Small intestine (tissue), 7 donors: ENCODE results near the gene LRRC27. TPM values are rescaled to one million over a fixed set of nuclear protein-coding genes. Genes with fewer than 3 reads are reported as not detected.
"Not testable (repeated sequence)": the region's sequence is repeated elsewhere in the genome, so short reads cannot be mapped to it uniquely, and the experiment has no call there.

Experiments
- DNase-seq, 2 donors: peaks; one replicate each; pipeline versions ENCODE4 v3.0.0 to v3.0.0-alpha.2; 2013
- FAIRE-seq: peaks from 2 replicates; lab custom pipeline; 2012; peaks lifted over from hg19 to GRCh38; lab: Jason Lieb, UNC
- H3K27ac ChIP-seq, 3 donors: one replicate each; pipeline ENCODE4 v1.5.1; 2013; ENCODE audit warnings: low read length in 2 of 3, mild to moderate bottlenecking in 2 of 3, control low read depth in 1 of 3, inconsistent platforms in 1 of 3, low read depth in 1 of 3, moderate library complexity in 1 of 3
- H3K27me3 ChIP-seq, 3 donors: one replicate each; pipeline ENCODE4 v1.6.1; 2013; ENCODE audit warnings: low read length in 3 of 3, inconsistent platforms in 1 of 3; ENCODE audit not compliant: control insufficient read depth in 3 of 3, insufficient read depth in 3 of 3
- H3K36me3 ChIP-seq, 3 donors: one replicate each; pipeline ENCODE4 v1.6.1; 2013; ENCODE audit warnings: low read length in 3 of 3, inconsistent platforms in 1 of 3, low read depth in 1 of 3, mild to moderate bottlenecking in 1 of 3, moderate library complexity in 1 of 3; ENCODE audit not compliant: control insufficient read depth in 3 of 3, insufficient read depth in 2 of 3
- H3K4me1 ChIP-seq, 3 donors: one replicate each; pipeline ENCODE4 v1.6.1; 2013; ENCODE audit warnings: low read length in 2 of 3, inconsistent platforms in 1 of 3, low read depth in 1 of 3, mild to moderate bottlenecking in 1 of 3, moderate library complexity in 1 of 3; ENCODE audit not compliant: control insufficient read depth in 3 of 3, insufficient read depth in 2 of 3
- H3K4me3 ChIP-seq, 3 donors: one replicate each; pipeline ENCODE4 v1.5.1; 2013; ENCODE audit warnings: low read length in 3 of 3, control low read depth in 1 of 3, inconsistent platforms in 1 of 3, low read depth in 1 of 3, mild to moderate bottlenecking in 1 of 3, moderate library complexity in 1 of 3
- H3K9me3 ChIP-seq, 2 donors: one replicate each; pipeline ENCODE4 v1.6.1; 2013; ENCODE audit warnings: low read depth in 1 of 2, low read length in 1 of 2; ENCODE audit not compliant: control insufficient read depth in 2 of 2, insufficient read depth in 1 of 2
- WGBS, 3 donors: extraction: QIAGEN DNeasy Blood & Tissue Kit; methylation state at CpG; one replicate each; pipeline ENCODE4 v1.1.7; 2013; 5-methylcytosine and 5-hydroxymethylcytosine counted together
- polyA plus RNA-seq, 4 donors: library from polyadenylated mRNA; stranded (reverse) in 3 of 4; unstranded in 1 of 4; fragments of 200-250 nt in 3 of 4; fragments of 120-200 nt in 1 of 4; gene quantifications; one replicate each; pipeline versions ENCODE4 v1.2.1 to v1.2.3, GENCODE V29; 2013
- donor health status: healthy with polysubstance abuse.
- donor health status: control.
- donor health status: control.
- donor health status: Bipolar disorder and iron deficiency.
- donor health status: healthy.

LRRC27 gene
- polyA plus RNA-seq, 4 donors = 4.7 to 14.1 (median 8.8) TPM

DNA sequence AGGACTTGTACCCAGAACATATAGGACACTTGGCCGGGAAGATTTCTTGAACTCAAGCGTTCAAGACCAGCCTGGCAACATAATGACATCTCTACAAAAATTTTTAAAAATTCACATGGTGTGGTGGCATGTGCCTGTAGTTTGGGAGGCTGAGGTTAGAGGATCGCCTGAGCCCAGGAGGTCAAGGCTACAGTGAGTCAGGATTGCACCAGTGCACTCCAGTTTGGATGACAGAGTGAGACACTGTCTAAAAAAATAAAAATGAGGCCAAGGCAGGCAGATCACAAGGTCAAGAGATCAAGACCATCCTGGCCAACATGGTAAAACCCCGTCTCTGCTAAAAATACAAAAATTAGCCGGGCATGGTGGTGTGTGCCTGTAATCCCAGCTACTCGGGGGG, 14.5 kb upstream of the LRRC27 start:
- H3K4me3 ChIP-seq, FAIRE-seq, H3K36me3 ChIP-seq, H3K27me3 ChIP-seq, H3K27ac ChIP-seq, H3K4me1 ChIP-seq, H3K9me3 ChIP-seq, DNase-seq: not testable (repeated sequence)
- 85 to 92% (median 90%) methylated on average over 6 of the region's 6 CpGs for WGBS, 3 donors

DNA sequence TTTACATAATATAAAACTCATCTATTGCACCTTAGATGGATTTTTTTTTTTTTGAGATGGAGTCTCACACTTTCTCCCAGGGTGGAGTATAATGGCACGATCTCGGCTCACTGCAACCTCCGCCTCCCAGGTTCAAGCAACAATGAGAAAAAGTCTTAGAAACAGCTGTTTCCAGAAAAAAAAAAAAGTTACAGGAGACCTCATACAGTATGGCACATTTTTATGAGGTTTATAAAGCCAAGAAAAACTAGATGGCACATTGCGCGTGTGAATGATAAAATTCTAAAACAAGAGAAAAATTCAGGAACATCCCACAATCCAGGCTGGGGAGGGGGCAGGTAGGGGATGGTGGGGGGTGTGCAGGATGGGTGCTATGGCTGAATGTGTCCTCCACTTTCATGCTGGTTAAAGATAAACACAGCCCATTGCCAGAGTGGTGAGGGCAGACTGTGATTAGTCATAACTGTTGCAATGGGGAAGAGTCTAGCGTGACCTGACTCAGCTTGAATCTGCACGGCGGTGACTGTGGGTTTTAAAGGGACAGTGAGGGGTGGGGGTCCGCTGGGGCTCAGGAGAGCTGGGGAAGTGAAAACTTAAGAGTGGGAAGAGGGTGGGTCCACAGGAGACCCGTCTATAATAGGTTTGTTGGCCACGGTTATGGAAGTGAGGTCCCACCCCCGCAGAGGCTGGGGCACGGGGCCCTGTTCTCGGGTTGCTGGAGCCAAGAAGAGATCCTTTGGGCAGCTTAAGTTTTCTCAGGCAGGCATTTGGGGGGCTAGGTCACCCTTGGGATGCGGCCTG, 11.9 kb upstream of the LRRC27 start:
- DNase-seq (no peak), FAIRE-seq (no peak)
- Histone ChIP-seq H3K4me1 (no peaks in the 10 kb centered on the region), H3K27me3 (no peaks in the 10 kb centered on the region), H3K4me3 (no peak overlapping the region), H3K27ac (no peak overlapping the region), H3K9me3 (no peaks in the 10 kb centered on the region), H3K36me3 (no peaks in the 10 kb centered on the region)
- 62 to 67% (median 66%) methylated on average over 15 of the region's 15 CpGs for WGBS, 3 donors

DNA sequence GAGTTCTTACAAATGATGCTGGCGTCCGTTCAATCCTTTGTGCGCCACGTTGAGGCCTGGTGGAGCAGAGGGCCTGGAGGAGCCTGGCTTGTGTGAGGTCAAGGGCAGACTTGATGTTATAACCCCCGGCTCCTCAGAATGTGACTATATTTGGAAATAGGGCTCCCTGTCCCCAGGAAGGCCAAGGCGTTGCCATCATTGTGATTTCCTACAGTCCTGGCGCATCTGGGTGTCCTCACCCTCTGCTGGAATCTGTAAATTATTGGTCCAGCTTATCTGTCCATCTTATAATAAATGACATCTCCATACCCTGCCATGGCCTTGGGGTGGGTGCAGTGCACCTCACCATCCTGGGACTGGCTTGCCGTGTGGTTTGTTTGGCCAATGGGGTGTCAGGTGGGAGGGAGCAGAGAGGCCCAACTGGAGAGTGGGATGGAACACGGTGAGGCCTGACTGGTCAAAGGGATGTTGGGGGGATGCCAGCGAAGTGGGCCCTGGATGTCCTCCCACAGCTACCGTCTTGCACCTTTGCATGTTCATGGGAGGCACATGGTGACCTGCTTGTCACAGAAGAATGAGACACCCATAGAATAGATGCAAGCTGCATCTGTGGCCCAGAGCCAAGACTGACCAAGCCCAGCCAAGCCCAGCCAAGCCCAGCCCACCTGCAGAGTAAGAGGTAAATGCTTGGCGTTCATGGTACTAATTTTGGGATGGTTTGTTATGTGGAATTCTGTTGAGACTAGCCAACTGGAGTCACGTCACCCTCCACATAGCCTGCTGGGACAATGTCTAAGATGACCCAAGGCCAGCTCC, 11.1 kb upstream of the LRRC27 start:
- H3K36me3 ChIP-seq = no peaks in the 10 kb centered on the region
- no peak for DNase-seq
- 87 to 89% (median 88%) methylated on average over 12 to 13 of the region's 13 CpGs for WGBS, 3 donors
- no peak overlapping the region for H3K4me3 ChIP-seq
- H3K4me1 ChIP-seq = no peaks in the 10 kb centered on the region
- no peaks in the 10 kb centered on the region for H3K9me3 ChIP-seq
- FAIRE-seq = no peak
- no peaks in the 10 kb centered on the region for H3K27me3 ChIP-seq
- H3K27ac ChIP-seq = no peak overlapping the region

DNA sequence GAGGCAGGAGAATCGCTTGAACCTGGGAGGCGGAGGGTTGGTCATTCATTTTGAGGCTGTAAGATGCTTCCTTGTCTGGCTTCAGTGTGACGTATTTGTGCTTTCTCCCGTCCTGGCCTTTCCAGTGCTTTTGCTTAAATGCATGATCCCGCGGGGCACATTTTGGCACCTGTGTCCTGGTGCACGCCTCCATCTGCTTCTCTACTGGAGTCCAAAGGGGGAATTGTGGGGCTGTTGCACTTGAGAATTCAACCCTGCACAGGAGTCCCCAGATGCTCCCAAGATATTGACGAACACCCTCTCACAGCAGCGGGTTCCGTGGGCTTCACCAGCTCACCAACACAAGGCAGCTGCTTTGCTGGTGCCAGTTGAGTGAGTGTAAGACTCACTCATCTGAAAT, 10.3 kb upstream of the LRRC27 start:
- no peak overlapping the region for H3K4me3 ChIP-seq
- 89 to 93% (median 91%) methylated on average over 10 of the region's 10 CpGs for WGBS, 3 donors
- H3K4me1 ChIP-seq = no peaks in the 10 kb centered on the region
- DNase-seq = no peak
- no peak overlapping the region for H3K27ac ChIP-seq
- FAIRE-seq = no peak
- peaks cover 0 to 3% (median 0%) of the 10 kb centered on the region in 3 donors for H3K36me3 ChIP-seq
- H3K27me3 ChIP-seq = no peaks in the 10 kb centered on the region
- no peaks in the 10 kb centered on the region for H3K9me3 ChIP-seq

DNA sequence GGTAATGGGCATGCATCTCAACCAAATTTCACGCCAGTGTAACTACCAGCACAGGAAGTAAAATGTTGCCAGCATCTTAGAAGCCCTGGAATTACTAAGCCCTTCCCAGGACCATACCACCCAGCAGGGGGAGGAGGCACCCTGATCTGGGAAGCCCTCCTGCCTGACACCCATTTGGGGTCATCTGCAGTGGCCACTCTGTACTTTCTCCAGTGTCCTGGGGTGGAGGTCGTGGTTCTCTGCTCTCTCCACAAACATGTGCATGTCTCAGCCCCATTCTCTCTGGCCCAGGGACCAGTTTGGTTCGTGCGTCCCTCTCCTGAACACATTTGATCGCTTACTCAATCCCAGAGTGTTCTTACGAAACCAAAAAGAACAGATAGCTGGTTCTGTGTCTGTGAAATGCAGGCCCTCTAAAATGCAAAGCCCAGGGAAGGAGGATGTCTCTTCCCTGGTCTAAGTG, 9.4 kb upstream of the LRRC27 start:
- 68 to 80% (median 80%) methylated on average over 6 of the region's 6 CpGs for WGBS, 3 donors
- no peak for DNase-seq
- no peak overlapping the region for H3K27ac ChIP-seq
- peaks cover 0 to 6% (median 0%) of the 10 kb centered on the region in 3 donors for H3K36me3 ChIP-seq
- no peak for FAIRE-seq
- no peaks in the 10 kb centered on the region for H3K4me1 ChIP-seq
- no peaks in the 10 kb centered on the region for H3K27me3 ChIP-seq
- no peak overlapping the region for H3K4me3 ChIP-seq
- H3K9me3 ChIP-seq = no peaks in the 10 kb centered on the region

DNA sequence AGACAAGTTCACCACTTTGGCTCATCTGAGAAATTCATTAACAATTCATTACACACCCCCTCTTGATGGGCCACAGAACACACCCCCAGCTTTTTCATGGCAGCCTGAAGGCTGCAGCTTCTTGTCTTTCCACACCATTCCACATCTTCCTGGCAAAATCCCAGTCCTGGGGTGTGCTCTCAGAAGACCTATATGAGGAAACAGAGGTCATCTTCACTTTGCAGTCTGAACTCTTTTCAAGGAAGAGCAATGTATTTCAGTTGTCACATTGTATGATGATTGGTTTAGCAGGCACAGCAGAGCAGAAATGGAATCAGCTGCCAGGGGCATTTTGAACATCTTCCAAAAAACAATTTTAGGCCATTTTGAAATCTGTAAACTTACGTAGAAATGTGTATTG, 7.8 kb upstream of the LRRC27 start:
- H3K36me3 ChIP-seq = peaks cover 0 to 8% (median 0%) of the 10 kb centered on the region in 3 donors
- H3K4me1 ChIP-seq = no peaks in the 10 kb centered on the region
- no peaks in the 10 kb centered on the region for H3K27me3 ChIP-seq
- no peaks in the 10 kb centered on the region for H3K9me3 ChIP-seq
- DNase-seq = no peak
- WGBS, 3 donors = 94 to 95% (median 95%) methylated on average over 1 of the region's 1 CpG
- FAIRE-seq = no peak
- H3K27ac ChIP-seq = no peak overlapping the region
- no peak overlapping the region for H3K4me3 ChIP-seq

DNA sequence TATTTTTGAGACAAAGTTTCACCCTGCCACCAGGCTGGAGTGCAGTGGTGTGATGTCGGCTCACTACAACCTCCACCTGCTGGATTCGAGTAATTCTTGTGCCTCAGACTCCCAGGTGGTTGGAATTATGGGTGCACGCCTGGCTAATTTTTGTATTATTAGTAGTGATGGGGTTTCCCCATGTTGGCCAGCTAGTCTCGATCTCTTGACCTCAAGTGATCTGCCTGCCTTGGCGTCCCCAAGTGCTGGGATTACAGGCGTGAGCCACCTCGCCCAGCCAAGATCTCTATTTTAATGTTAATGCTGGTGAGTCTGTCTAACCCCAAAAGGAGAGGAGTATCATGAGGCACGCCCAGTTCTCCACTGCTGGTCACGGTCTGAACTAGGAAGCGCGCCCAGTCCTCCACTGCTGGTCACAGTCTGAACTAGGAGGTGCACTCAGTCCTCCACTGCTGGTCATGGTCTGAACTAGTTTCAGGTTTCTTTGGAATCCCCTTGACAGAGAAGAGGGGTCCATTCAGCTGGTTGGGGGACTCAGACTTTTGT, 5.6 kb upstream of the LRRC27 start:
- DNase-seq (no peak), FAIRE-seq (no peak)
- no peaks in the 10 kb centered on the region for H3K27me3 ChIP-seq
- WGBS, 3 donors = 85 to 93% (median 85%) methylated on average over 11 of the region's 11 CpGs
- H3K4me3 ChIP-seq = no peak overlapping the region
- peaks cover 0 to 12% (median 0%) of the 10 kb centered on the region in 3 donors for H3K4me1 ChIP-seq
- H3K36me3 ChIP-seq = peaks cover 0 to 12% (median 0%) of the 10 kb centered on the region in 3 donors
- H3K9me3 ChIP-seq = no peaks in the 10 kb centered on the region
- H3K27ac ChIP-seq = no peak overlapping the region

DNA sequence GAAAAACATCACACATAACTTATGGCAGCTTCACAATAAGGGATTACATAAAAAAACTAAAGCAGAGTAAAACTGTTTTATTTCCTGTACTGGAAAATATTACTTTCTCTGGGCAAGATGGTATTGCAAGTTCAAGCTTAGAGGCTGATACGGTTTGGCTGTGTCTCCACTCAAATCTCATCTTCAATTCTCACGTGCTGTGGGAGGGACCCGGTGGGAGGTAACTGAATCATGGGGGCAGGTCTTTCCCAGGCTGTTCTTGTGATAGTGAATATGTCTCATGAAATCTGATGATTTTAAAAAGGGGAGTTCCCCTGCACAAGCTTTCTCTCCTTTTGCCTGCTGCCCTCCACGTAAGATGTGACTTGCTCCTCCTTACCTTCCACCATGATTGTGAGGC, 5.1 kb upstream of the LRRC27 start:
- H3K4me1 ChIP-seq = peaks cover 0 to 12% (median 0%) of the 10 kb centered on the region in 3 donors
- DNase-seq = no peak
- H3K9me3 ChIP-seq = no peaks in the 10 kb centered on the region
- no peak for FAIRE-seq
- peaks cover 0 to 12% (median 0%) of the 10 kb centered on the region in 3 donors for H3K36me3 ChIP-seq
- no peaks in the 10 kb centered on the region for H3K27me3 ChIP-seq
- H3K4me3 ChIP-seq = no peak overlapping the region
- no peak overlapping the region for H3K27ac ChIP-seq
- WGBS, 3 donors = 81 to 86% (median 83%) methylated on average over 4 of the region's 4 CpGs
